Measurements from ENCODE around the gene CEP170.

GRCh38 chr1:243213045-243213787, 41.9 kb downstream of the CEP170 start:
- TF ChIP-seq CTCF (IDR thresholded peaks at IDR 0.05; ENCODE audit: borderline replicate concordance, extremely low read depth, low read length, poor library complexity, severe bottlenecking) (no peak), EZH2 (IDR thresholded peaks at IDR 0.05; ENCODE audit: borderline replicate concordance, low read depth, low read length, severe bottlenecking) (no peak)
